Peyer's patch (tissue), 4 donors: ENCODE results near the gene RFX4.

Experiments
- POLR2A ChIP-seq, 2 donors: fragments of 450-650 bp; IDR thresholded peaks; one replicate each; pipeline ENCODE4 v1.5.1; 2017; ENCODE audit warnings: antibody characterized with exemption in 2 of 2, mild to moderate bottlenecking in 2 of 2, moderate library complexity in 2 of 2
- TF ChIP-seq, protein P1 (sequence below), 6 experiments: fragments of 450-650 bp in 4 of 6; fragments of 200-600 bp in 2 of 6; sonication (generic) in 1 of 6; IDR thresholded peaks; one replicate each; pipeline ENCODE4 v1.5.1; 2017 to 2019; ENCODE audit warnings: antibody characterized with exemption in 6 of 6, mild to moderate bottlenecking in 3 of 6, moderate library complexity in 1 of 6

DNA sequence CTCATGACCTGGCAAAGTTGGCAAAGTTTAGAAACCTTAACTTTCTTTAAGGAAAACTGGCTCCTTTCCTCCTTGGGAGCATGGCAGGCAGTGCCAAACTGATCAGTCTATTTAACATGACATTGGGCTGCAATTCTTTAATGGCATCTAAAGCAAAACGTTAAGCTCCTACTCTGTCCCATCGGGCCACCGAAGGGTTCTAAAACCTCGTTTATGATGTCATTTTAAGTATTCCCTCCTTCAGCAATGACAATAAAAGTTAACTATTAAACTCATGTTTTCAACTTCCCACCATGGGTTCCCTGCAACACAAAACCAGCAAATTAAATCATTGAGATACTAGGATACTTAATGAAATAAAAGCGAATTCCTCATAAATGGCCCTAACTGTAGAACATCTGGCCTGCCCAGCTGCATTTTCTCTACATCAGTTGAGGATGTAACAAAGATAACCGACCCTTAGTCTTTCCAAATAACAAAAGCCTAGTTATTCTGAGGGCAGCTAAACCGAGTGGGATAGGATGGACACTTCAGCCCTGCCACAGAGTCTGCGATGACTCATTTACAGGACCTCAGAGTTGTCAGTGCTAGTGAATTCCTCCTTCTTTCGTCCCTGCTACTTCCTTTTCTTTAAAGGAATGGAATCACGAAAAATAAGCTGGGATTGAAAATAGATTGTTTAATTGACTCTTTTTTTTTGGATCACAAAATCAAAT lies 157.2 kb downstream of the RFX4 start:
- TF ChIP-seq, protein P1, sequence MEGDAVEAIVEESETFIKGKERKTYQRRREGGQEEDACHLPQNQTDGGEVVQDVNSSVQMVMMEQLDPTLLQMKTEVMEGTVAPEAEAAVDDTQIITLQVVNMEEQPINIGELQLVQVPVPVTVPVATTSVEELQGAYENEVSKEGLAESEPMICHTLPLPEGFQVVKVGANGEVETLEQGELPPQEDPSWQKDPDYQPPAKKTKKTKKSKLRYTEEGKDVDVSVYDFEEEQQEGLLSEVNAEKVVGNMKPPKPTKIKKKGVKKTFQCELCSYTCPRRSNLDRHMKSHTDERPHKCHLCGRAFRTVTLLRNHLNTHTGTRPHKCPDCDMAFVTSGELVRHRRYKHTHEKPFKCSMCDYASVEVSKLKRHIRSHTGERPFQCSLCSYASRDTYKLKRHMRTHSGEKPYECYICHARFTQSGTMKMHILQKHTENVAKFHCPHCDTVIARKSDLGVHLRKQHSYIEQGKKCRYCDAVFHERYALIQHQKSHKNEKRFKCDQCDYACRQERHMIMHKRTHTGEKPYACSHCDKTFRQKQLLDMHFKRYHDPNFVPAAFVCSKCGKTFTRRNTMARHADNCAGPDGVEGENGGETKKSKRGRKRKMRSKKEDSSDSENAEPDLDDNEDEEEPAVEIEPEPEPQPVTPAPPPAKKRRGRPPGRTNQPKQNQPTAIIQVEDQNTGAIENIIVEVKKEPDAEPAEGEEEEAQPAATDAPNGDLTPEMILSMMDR (IDR thresholded peaks at IDR 0.05), result no peak
- TF ChIP-seq POLR2A (IDR thresholded peaks at IDR 0.05), result no peak
